IMR-90 (cell line): Measurements from ENCODE around the gene DENND1C. TPM values are rescaled to one million over a fixed set of nuclear protein-coding genes. Genes with fewer than 3 reads are reported as not detected.

Experiments
- ATAC-seq: fragments of 200-7000 bp; cut with Tn5 transposase; 2 replicates; pipeline ENCODE4 v1.9.1; 2020; ENCODE audit warnings: low read depth, mild to moderate bottlenecking, moderate library complexity
- BruUV-seq: library from RNA; stranded (reverse); fragments of 400-500 nt; replicated peaks from 2 replicates; lab custom pipeline; 2021; lab: Mats Ljungman, UMichigan
- CTCF ChIA-PET: fragments of 300-600 bp; formaldehyde crosslinking; extraction: SDS; loops from one replicate; lab custom pipeline; 2021; ENCODE audit warnings: antibody characterized with exemption; lab: Yijun Ruan, JAX
- POLR2A ChIA-PET: fragments of 300-600 bp; sonication (Branson Sonifier 250); formaldehyde crosslinking; loops from one replicate; lab custom pipeline; 2022; ENCODE audit warnings: antibody characterized with exemption; ENCODE audit not compliant: unreplicated experiment; lab: Charles Lee
- DNase-seq: peaks from one replicate; pipeline ENCODE4 v3.0.0; 2013
- H2AFZ ChIP-seq: replicated peaks from 2 replicates; pipeline ENCODE3; 2013; ENCODE audit warnings: low read length, mild to moderate bottlenecking; ENCODE audit not compliant: poor library complexity
- H2AK5ac ChIP-seq: 2 replicates; pipeline ENCODE4 v1.6.1; 2013; ENCODE audit warnings: low read depth, low read length, inconsistent platforms
- H2AK9ac ChIP-seq: replicated peaks from 2 replicates; pipeline ENCODE3; 2013; ENCODE audit warnings: mild to moderate bottlenecking, low read depth, low read length, moderate library complexity; ENCODE audit not compliant: poor library complexity
- H2BK120ac ChIP-seq: 2 replicates; pipeline ENCODE4 v1.6.1; 2013; ENCODE audit warnings: low read depth, low read length, inconsistent platforms
- H2BK15ac ChIP-seq: 3 replicates; pipeline ENCODE4 v1.6.1; 2013; ENCODE audit warnings: low read depth, low read length, inconsistent platforms
- H2BK20ac ChIP-seq: 2 replicates; pipeline ENCODE4 v1.6.1; 2013; ENCODE audit warnings: low read depth, mild to moderate bottlenecking, inconsistent platforms, low read length, moderate library complexity
- H2BK5ac ChIP-seq: 2 replicates; pipeline ENCODE4 v1.6.1; 2013; ENCODE audit warnings: mild to moderate bottlenecking, low read depth, low read length, inconsistent platforms; ENCODE audit not compliant: poor library complexity, severe bottlenecking
- H3K14ac ChIP-seq: replicated peaks from 2 replicates; pipeline ENCODE4 v1.6.1; 2013; ENCODE audit warnings: low read depth, low read length, inconsistent platforms
- H3K18ac ChIP-seq: 2 replicates; pipeline ENCODE4 v1.6.1; 2013; ENCODE audit warnings: low read depth, low read length, control low read depth
- H3K23ac ChIP-seq: 2 replicates; pipeline ENCODE4 v1.6.1; 2013; ENCODE audit warnings: low read depth, low read length, inconsistent platforms
- H3K27ac ChIP-seq: 2 replicates; pipeline ENCODE4 v1.5.1; 2013; ENCODE audit warnings: mild to moderate bottlenecking, control low read depth, low read length; ENCODE audit not compliant: insufficient read depth
- H3K27me3 ChIP-seq: 2 replicates; pipeline ENCODE4 v1.6.1; 2013; ENCODE audit warnings: low read length; ENCODE audit not compliant: control insufficient read depth, insufficient read depth
- H3K36me3 ChIP-seq: 2 replicates; pipeline ENCODE4 v1.6.1; 2013; ENCODE audit warnings: low read length, mixed read lengths; ENCODE audit not compliant: control insufficient read depth, insufficient read depth
- H3K4ac ChIP-seq: 2 replicates; pipeline ENCODE4 v1.6.1; 2013; ENCODE audit warnings: low read depth, low read length, inconsistent platforms
- H3K4me1 ChIP-seq: 2 replicates; pipeline ENCODE4 v1.6.1; 2013; ENCODE audit warnings: low read length, mixed read lengths; ENCODE audit not compliant: control insufficient read depth, insufficient read depth
- H3K4me2 ChIP-seq: 2 replicates; pipeline ENCODE4 v1.6.1; 2013; ENCODE audit warnings: low read depth, mild to moderate bottlenecking, control low read depth, low read length, moderate library complexity
- H3K4me3 ChIP-seq: 2 replicates; pipeline ENCODE4 v1.5.1; 2013; ENCODE audit warnings: low read depth, mild to moderate bottlenecking, control low read depth, low read length, moderate library complexity; ENCODE audit not compliant: insufficient read depth
- H3K56ac ChIP-seq: 2 replicates; pipeline ENCODE4 v1.6.1; 2013; ENCODE audit warnings: low read length, inconsistent platforms; ENCODE audit not compliant: insufficient read depth; ENCODE audit errors: extremely low read depth
- H3K79me1 ChIP-seq, 2 experiments: 2 replicates each; pipeline ENCODE4 v1.6.1; 2013; ENCODE audit warnings: low read length in 2 of 2, inconsistent platforms in 1 of 2, low read depth in 1 of 2
- H3K9ac ChIP-seq: 2 replicates; pipeline ENCODE4 v1.6.1; 2013; ENCODE audit warnings: low read depth, low read length, control low read depth
- H3K9me1 ChIP-seq: 2 replicates; pipeline ENCODE4 v1.6.1; 2013; ENCODE audit warnings: low read length, inconsistent platforms; ENCODE audit not compliant: insufficient read depth
- H3K9me3 ChIP-seq: 2 replicates; pipeline ENCODE4 v1.6.1; 2013; ENCODE audit warnings: low read length; ENCODE audit not compliant: control insufficient read depth, insufficient read depth
- H4K20me1 ChIP-seq: 2 replicates; pipeline ENCODE4 v1.6.1; 2013; ENCODE audit warnings: low read length, inconsistent platforms; ENCODE audit not compliant: insufficient read depth
- H4K5ac ChIP-seq: 2 replicates; pipeline ENCODE4 v1.6.1; 2013; ENCODE audit warnings: mild to moderate bottlenecking, low read depth, low read length, control low read depth
- H4K8ac ChIP-seq, 2 experiments: 2 replicates each; pipeline ENCODE4 v1.6.1; 2013; ENCODE audit warnings: low read depth in 2 of 2, low read length in 2 of 2, control low read depth in 1 of 2, inconsistent platforms in 1 of 2
- H4K91ac ChIP-seq: 2 replicates; pipeline ENCODE4 v1.6.1; 2013; ENCODE audit warnings: low read depth, low read length, inconsistent platforms; ENCODE audit not compliant: insufficient read depth
- BHLHE40 ChIP-seq: fragments of 150-350 bp; IDR thresholded peaks from 2 replicates; pipeline ENCODE4 v1.6.1; 2016; ENCODE audit warnings: mild to moderate bottlenecking, low read depth, low read length
- CHD1 ChIP-seq: IDR thresholded peaks from 2 replicates; pipeline ENCODE4 v1.6.1; 2012; ENCODE audit warnings: low read depth, low read length, improper control_type of control experiment
- FOS ChIP-seq: fragments of 150-350 bp; IDR thresholded peaks from 2 replicates; pipeline ENCODE4 v1.6.1; 2016; ENCODE audit warnings: low read depth, low read length
- MAFK ChIP-seq: IDR thresholded peaks from 2 replicates; pipeline ENCODE4 v1.6.1; 2012; ENCODE audit warnings: low read depth, low read length, improper control_type of control experiment
- MAZ ChIP-seq: IDR thresholded peaks from 2 replicates; pipeline ENCODE4 v1.6.1; 2012; ENCODE audit warnings: low read depth, mild to moderate bottlenecking, low read length, improper control_type of control experiment, moderate library complexity, borderline replicate concordance
- MXI1 ChIP-seq: IDR thresholded peaks from 2 replicates; pipeline ENCODE4 v1.6.1; 2012; ENCODE audit warnings: low read depth, mild to moderate bottlenecking, low read length, moderate library complexity, borderline replicate concordance
- NFE2L2 ChIP-seq: fragments of 150-350 bp; IDR thresholded peaks from 2 replicates; pipeline ENCODE4 v1.6.1; 2016; ENCODE audit warnings: low read depth, mild to moderate bottlenecking, low read length
- POLR2A ChIP-seq: IDR thresholded peaks from 2 replicates; pipeline ENCODE4 v1.6.1; 2012; ENCODE audit warnings: mild to moderate bottlenecking, low read depth, low read length
- RAD21 ChIP-seq: IDR thresholded peaks from 2 replicates; pipeline ENCODE4 v1.6.1; 2012; ENCODE audit warnings: low read length, improper control_type of control experiment
- RCOR1 ChIP-seq: IDR thresholded peaks from 2 replicates; pipeline ENCODE4 v1.6.1; 2012; ENCODE audit warnings: mild to moderate bottlenecking, low read length, improper control_type of control experiment; ENCODE audit not compliant: insufficient replicate concordance
- RFX5 ChIP-seq: IDR thresholded peaks from 2 replicates; pipeline ENCODE4 v1.8.0; 2012; ENCODE audit warnings: low read depth, mild to moderate bottlenecking, low read length, moderate library complexity
- SMC3 ChIP-seq: fragments of 150-350 bp; IDR thresholded peaks from 2 replicates; pipeline ENCODE4 v1.6.1; 2016; ENCODE audit warnings: low read depth, mild to moderate bottlenecking, antibody characterized with exemption, low read length, moderate library complexity
- WGBS, 2 experiments: methylation state at CpG; one replicate each; pipeline versions ENCODE4 v1.1.5 to v1.1.7; 2013; ENCODE audit warnings: missing lambda C conversion rate in 2 of 2; ENCODE audit not compliant: insufficient read length in 1 of 2; ENCODE audit errors: extremely low coverage in 2 of 2; 5-methylcytosine and 5-hydroxymethylcytosine counted together
- dilution Hi-C: fragments of 300-500 bp; cut with HindIII; formaldehyde crosslinking; loops from one replicate; pipeline ENCODE4 v1.14.3; 2018; ENCODE audit warnings: low sequenced_read_pairs; ENCODE audit not compliant: unreplicated experiment
- in situ Hi-C: fragments of 300-500 bp; cut with MboI; formaldehyde crosslinking; loops from 3 replicates; pipeline ENCODE4 v1.14.3; 2019; ENCODE audit warnings: low sequenced_read_pairs, inconsistent platforms, mixed read lengths
- intact Hi-C: fragments of 100-400 bp; cut with micrococcal nuclease; formaldehyde crosslinking; loops from 2 replicates; pipeline ENCODE4 v1.10.0; 2022
- polyA plus RNA-seq, 3 experiments: library from polyadenylated mRNA; depleted of rRNA; stranded (reverse); fragments of >200 nt; gene quantifications; 2 replicates each; pipeline ENCODE4 v1.2.3, GENCODE V29; 2012; ENCODE audit warnings: low replicate concordance in 1 of 3
- total RNA-seq: library from RNA; depleted of rRNA; stranded (reverse); fragments of >200 nt; gene quantifications from 2 replicates; pipeline ENCODE4 v1.2.3, GENCODE V29; 2012
- TF ChIP-seq, protein P1 (sequence below): conservative IDR thresholded peaks from 2 replicates; pipeline ENCODE4 v1.5.1; 2012; ENCODE audit warnings: mild to moderate bottlenecking, low read depth, low read length, improper control_type of control experiment

Gene DENND1C
- total and polyA plus RNA-seq, 2 of the 4 experiments (the other 2 are of a cell fraction), result not detected

DNA sequence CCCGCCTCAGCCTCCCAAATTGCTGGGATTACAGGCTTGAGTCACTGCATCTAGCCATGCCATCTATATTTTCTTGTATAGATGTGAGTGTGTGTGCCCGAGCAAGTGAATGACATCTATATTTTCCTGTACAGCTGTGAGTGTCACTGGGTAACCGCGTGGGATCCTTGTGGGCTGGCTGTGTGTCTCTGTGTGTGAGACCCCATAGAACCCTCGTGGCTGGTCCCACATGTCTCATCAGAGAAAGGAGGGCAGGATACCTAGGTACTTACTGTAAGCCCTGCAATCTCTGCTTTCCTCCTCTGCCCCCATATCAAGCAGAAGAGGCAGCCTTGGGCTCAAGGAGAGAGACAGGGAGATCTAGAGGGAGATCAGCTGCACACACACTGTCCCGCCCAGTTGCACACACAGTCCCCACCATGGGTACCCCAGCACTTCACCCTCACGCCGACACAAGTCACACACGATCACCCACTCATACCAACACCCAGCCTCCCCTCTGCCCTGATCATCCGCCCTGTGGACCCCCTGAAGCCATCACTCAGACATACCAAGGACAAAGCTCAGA, 655 bp downstream of the DENND1C start:
- ATAC-seq, result no peak
- H4K91ac ChIP-seq, result no peak overlapping the region
- no peak overlapping the region for H2AFZ ChIP-seq
- no peak overlapping the region for H3K14ac ChIP-seq
- BruUV-seq, result no TSS peak
- WGBS, 2 experiments, result 17% methylated on average over 1 of the region's 10 CpGs; no CpG with 5 or more reads in 1 of the 2 experiments
- no peak overlapping the region for H3K27ac ChIP-seq
- no peak overlapping the region for H3K4me3 ChIP-seq
- no peak overlapping the region for H3K9ac ChIP-seq
- H3K4me1 ChIP-seq, result no peaks in the 10 kb centered on the region
- peaks cover 3% of the 10 kb centered on the region; the same call in 1 of the 2 replicates for H3K9me3 ChIP-seq
- H4K20me1 ChIP-seq, result no peaks in the 10 kb centered on the region
- H2AK5ac ChIP-seq, result no peak overlapping the region
- H3K27me3 ChIP-seq, result peaks cover 2% of the 10 kb centered on the region; the same call in 1 of the 2 replicates
- no peaks in the 10 kb centered on the region for H3K79me1 ChIP-seq
- no peaks in the 10 kb centered on the region for H3K36me3 ChIP-seq
- H4K8ac ChIP-seq, result no peak overlapping the region
- H3K9me1 ChIP-seq, result no peaks in the 10 kb centered on the region
- TF ChIP-seq RFX5 (no peak), NFE2L2 (no peak), POLR2A (no peak), BHLHE40 (no peak), RAD21 (no peak), RCOR1 (no peak), CHD1 (no peak), MXI1 (no peak), MAFK (no peak), MAZ (no peak), FOS (no peak), SMC3 (no peak)
- TF ChIP-seq, protein P1, sequence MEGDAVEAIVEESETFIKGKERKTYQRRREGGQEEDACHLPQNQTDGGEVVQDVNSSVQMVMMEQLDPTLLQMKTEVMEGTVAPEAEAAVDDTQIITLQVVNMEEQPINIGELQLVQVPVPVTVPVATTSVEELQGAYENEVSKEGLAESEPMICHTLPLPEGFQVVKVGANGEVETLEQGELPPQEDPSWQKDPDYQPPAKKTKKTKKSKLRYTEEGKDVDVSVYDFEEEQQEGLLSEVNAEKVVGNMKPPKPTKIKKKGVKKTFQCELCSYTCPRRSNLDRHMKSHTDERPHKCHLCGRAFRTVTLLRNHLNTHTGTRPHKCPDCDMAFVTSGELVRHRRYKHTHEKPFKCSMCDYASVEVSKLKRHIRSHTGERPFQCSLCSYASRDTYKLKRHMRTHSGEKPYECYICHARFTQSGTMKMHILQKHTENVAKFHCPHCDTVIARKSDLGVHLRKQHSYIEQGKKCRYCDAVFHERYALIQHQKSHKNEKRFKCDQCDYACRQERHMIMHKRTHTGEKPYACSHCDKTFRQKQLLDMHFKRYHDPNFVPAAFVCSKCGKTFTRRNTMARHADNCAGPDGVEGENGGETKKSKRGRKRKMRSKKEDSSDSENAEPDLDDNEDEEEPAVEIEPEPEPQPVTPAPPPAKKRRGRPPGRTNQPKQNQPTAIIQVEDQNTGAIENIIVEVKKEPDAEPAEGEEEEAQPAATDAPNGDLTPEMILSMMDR, result no peak
- H2AK9ac ChIP-seq, result no peak overlapping the region
- no peak overlapping the region for H2BK20ac ChIP-seq
- no peak overlapping the region for H4K5ac ChIP-seq
- no peak overlapping the region for H2BK120ac ChIP-seq
- DNase-seq, result no peak
- CTCF ChIA-PET, result no interaction called here
- dilution Hi-C loops, result no loop called here
- no peak overlapping the region for H2BK15ac ChIP-seq
- POLR2A ChIA-PET, result no interaction called here
- H3K4me2 ChIP-seq, result no peak overlapping the region
- no peak overlapping the region for H3K56ac ChIP-seq
- no peak overlapping the region for H3K18ac ChIP-seq
- no peak overlapping the region for H3K23ac ChIP-seq
- intact Hi-C loops, result no loop called here
- no peak overlapping the region for H2BK5ac ChIP-seq
- in situ Hi-C loops, result no loop called here
- no peak overlapping the region for H3K4ac ChIP-seq
